GM18505 (cell line): Measurements from ENCODE around the gene RUVBL2.
"Not testable (repeated sequence)": the region's sequence is repeated elsewhere in the genome, so short reads cannot be mapped to it uniquely, and the experiment has no call there.

Experiments used
- ATAC-seq: cut with Tn5 transposase; IDR thresholded peaks from one replicate; pipeline ENCODE4 v1.9.1; 2021; ENCODE audit not compliant: unreplicated experiment
- POLR2A ChIP-seq: IDR thresholded peaks from 4 replicates; pipeline ENCODE4 v1.6.1; 2011; ENCODE audit warnings: borderline replicate concordance; ENCODE audit not compliant: insufficient read depth, insufficient read length; ENCODE audit errors: extremely low read depth

RUVBL2 gene

GRCh38 chr19:49056101-49056901, 62.6 kb downstream of the RUVBL2 start:
- ATAC-seq, result no peak
- TF ChIP-seq POLR2A, result no peak

- ATAC-seq, result not testable (repeated sequence)
These were observed 63.4 kb downstream of the RUVBL2 start for GRCh38 chr19:49056902-49057596.

GRCh38 chr19:49057636-49058234, 64.0 kb downstream of the RUVBL2 start, which contains the start of gene CGB7:
Gene CGB7 (minus strand): TSS chr19:49057749. CDS start chr19:49055375, 2,374 bp downstream.
- TF ChIP-seq POLR2A, result no peak
- no peak for ATAC-seq

GRCh38 chr19:49058562-49058961, 64.9 kb downstream of the RUVBL2 start:
- TF ChIP-seq POLR2A, result no peak
- ATAC-seq, result no peak

- no peak for ATAC-seq
- TF ChIP-seq POLR2A, result no peak
These were observed 65.4 kb downstream of the RUVBL2 start for GRCh38 chr19:49059053-49059452.

- no peak for ATAC-seq
- no peak for TF ChIP-seq POLR2A
These were observed 67.3 kb downstream of the RUVBL2 start for GRCh38 chr19:49061000-49061399.

- TF ChIP-seq POLR2A, result no peak
- no peak for ATAC-seq
These were observed 67.8 kb downstream of the RUVBL2 start for GRCh38 chr19:49061445-49061844.

- TF ChIP-seq POLR2A, result no peak
- ATAC-seq, result no peak
These were observed 70.4 kb downstream of the RUVBL2 start for GRCh38 chr19:49064029-49064629.

GRCh38 chr19:49064768-49065611, 71.3 kb downstream of the RUVBL2 start, which contains the start of gene NTF4:
Gene NTF4 (minus strand): TSS chr19:49064818. CDS start chr19:49061997, 2,821 bp downstream.
- no peak for TF ChIP-seq POLR2A
- no peak for ATAC-seq
